KMS-11 (cell line): ENCODE measurements around the gene PANX1.

Experiments used
- H2AFZ ChIP-seq: fragments of 200-600 bp; sonication (generic); 2 replicates; pipeline ENCODE4 v1.6.1; 2016; ENCODE audit warnings: antibody characterized with exemption, mixed run types, low read depth
- H3K27ac ChIP-seq: fragments of 200-600 bp; sonication (generic); 2 replicates; pipeline ENCODE4 v1.6.1; 2016; ENCODE audit warnings: mild to moderate bottlenecking, mixed run types
- H3K27me3 ChIP-seq: fragments of 200-600 bp; sonication (generic); 2 replicates; pipeline ENCODE4 v1.6.1; 2017; ENCODE audit warnings: mild to moderate bottlenecking, low read depth, mixed run types, moderate library complexity; ENCODE audit not compliant: insufficient read depth
- H3K36me3 ChIP-seq: fragments of 200-600 bp; sonication (generic); 2 replicates; pipeline ENCODE4 v1.6.1; 2017; ENCODE audit warnings: mild to moderate bottlenecking, mixed run types; ENCODE audit not compliant: insufficient read depth
- H3K4me1 ChIP-seq: fragments of 200-600 bp; sonication (generic); 2 replicates; pipeline ENCODE4 v1.6.1; 2016; ENCODE audit warnings: mild to moderate bottlenecking, low read depth, mixed run types; ENCODE audit not compliant: poor library complexity, severe bottlenecking
- H3K4me2 ChIP-seq: fragments of 200-600 bp; sonication (generic); 2 replicates; pipeline ENCODE4 v1.7.0; 2016; ENCODE audit warnings: mild to moderate bottlenecking, mixed run types
- H3K4me3 ChIP-seq: fragments of 200-600 bp; sonication (generic); IDR thresholded peaks from 2 replicates; pipeline ENCODE4 v1.6.1; 2017; ENCODE audit warnings: low read depth, low read length, mixed read lengths; ENCODE audit not compliant: insufficient read depth
- H3K79me2 ChIP-seq: fragments of 200-600 bp; sonication (generic); 2 replicates; pipeline ENCODE4 v1.6.1; 2016; ENCODE audit warnings: low read depth, mixed run types; ENCODE audit not compliant: insufficient read depth
- H3K9ac ChIP-seq: fragments of 200-600 bp; sonication (generic); 2 replicates; pipeline ENCODE4 v1.6.1; 2016; ENCODE audit warnings: mild to moderate bottlenecking, mixed run types
- H4K20me1 ChIP-seq: fragments of 200-600 bp; sonication (generic); 2 replicates; pipeline ENCODE4 v1.6.1; 2016; ENCODE audit warnings: mild to moderate bottlenecking, mixed run types; ENCODE audit not compliant: insufficient read depth
- TF ChIP-seq, protein P1 (sequence below): fragments of 200-600 bp; sonication (generic); conservative IDR thresholded peaks from 2 replicates; pipeline ENCODE4 v1.6.1; 2017; ENCODE audit warnings: low read depth, mild to moderate bottlenecking, antibody characterized with exemption, low read length, moderate library complexity, mixed read lengths

PANX1 gene

GRCh38 chr11:94168882-94169281 lies 40.2 kb downstream of the PANX1 start:
- no peak overlapping the region for H3K27ac ChIP-seq
- H3K79me2 ChIP-seq: peaks cover 9% of the 10 kb centered on the region; the same call in 1 of the 2 replicates
- no peaks in the 10 kb centered on the region for H3K27me3 ChIP-seq
- H3K4me3 ChIP-seq: no peak overlapping the region
- no peaks in the 10 kb centered on the region for H3K4me1 ChIP-seq
- TF ChIP-seq, protein P1, sequence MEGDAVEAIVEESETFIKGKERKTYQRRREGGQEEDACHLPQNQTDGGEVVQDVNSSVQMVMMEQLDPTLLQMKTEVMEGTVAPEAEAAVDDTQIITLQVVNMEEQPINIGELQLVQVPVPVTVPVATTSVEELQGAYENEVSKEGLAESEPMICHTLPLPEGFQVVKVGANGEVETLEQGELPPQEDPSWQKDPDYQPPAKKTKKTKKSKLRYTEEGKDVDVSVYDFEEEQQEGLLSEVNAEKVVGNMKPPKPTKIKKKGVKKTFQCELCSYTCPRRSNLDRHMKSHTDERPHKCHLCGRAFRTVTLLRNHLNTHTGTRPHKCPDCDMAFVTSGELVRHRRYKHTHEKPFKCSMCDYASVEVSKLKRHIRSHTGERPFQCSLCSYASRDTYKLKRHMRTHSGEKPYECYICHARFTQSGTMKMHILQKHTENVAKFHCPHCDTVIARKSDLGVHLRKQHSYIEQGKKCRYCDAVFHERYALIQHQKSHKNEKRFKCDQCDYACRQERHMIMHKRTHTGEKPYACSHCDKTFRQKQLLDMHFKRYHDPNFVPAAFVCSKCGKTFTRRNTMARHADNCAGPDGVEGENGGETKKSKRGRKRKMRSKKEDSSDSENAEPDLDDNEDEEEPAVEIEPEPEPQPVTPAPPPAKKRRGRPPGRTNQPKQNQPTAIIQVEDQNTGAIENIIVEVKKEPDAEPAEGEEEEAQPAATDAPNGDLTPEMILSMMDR: no peak
- H4K20me1 ChIP-seq: no peaks in the 10 kb centered on the region
- no peaks in the 10 kb centered on the region for H3K36me3 ChIP-seq
- H2AFZ ChIP-seq: no peak overlapping the region
- no peak overlapping the region for H3K9ac ChIP-seq
- H3K4me2 ChIP-seq: no peak overlapping the region

GRCh38 chr11:94169516-94169915 lies 40.9 kb downstream of the PANX1 start:
- Histone ChIP-seq H3K4me3 (no peak overlapping the region), H3K79me2 (peaks cover 2% of the 10 kb centered on the region; the same call in 1 of the 2 replicates), H3K27ac (no peak overlapping the region), H3K4me2 (no peak overlapping the region), H2AFZ (no peak overlapping the region), H3K36me3 (no peaks in the 10 kb centered on the region), H3K27me3 (no peaks in the 10 kb centered on the region), H3K9ac (no peak overlapping the region), H3K4me1 (no peaks in the 10 kb centered on the region), H4K20me1 (no peaks in the 10 kb centered on the region)
- TF ChIP-seq, protein P1: no peak

DNA sequence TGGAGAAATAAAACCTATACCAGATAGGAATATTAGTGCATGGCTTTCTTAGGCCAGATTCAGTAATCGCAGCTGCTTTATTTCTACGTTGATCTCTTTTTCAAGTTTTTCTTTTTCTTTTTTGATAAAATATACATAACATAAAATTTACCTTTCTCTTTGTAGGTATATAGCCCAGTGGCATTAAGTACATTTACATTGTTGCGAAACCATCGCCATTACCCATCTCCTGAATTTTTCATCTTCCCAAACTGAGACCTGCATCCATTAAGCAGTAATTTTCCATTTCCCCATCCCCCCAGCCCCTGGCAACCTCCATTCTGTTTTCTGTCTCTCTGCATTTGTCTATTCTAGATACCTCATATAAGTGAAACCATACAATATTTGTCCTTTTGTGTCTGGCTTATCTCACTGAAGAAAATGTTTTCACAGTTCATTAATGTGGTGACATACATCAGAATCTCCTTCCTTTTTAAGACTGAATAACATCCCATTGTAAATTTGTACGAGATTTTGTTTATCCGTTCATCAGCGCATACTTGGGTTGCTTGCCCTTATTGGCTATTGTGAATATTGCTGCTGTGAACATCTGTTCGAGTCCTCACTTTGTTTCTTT lies 41.4 kb downstream of the PANX1 start:
- no peak overlapping the region for H3K4me3 ChIP-seq
- TF ChIP-seq, protein P1: no peak
- H3K9ac ChIP-seq: no peak overlapping the region
- no peak overlapping the region for H2AFZ ChIP-seq
- no peaks in the 10 kb centered on the region for H3K27me3 ChIP-seq
- H3K4me1 ChIP-seq: no peaks in the 10 kb centered on the region
- no peaks in the 10 kb centered on the region for H4K20me1 ChIP-seq
- H3K79me2 ChIP-seq: no peaks in the 10 kb centered on the region
- H3K4me2 ChIP-seq: no peak overlapping the region
- H3K27ac ChIP-seq: no peak overlapping the region
- H3K36me3 ChIP-seq: no peaks in the 10 kb centered on the region

DNA sequence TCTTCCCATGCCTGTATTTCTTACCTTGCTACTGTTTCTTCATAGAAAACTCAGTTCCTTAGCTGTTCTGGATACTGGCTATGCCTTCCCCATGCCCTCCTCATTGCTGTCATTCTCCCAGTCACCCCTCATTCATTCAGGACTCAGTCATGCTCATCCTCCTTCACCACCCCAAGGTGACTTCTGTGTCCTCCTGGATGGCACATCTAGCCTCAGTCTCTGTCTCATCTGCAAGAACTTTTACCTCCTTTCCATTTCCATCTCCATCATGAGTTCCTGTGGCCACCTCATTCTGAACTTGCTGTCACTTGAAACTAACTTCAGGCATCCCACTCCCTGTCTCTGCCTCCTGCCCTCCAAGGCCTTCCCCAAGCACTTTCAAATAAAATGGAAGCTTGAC lies 42.3 kb downstream of the PANX1 start:
- Histone ChIP-seq H3K4me2 (no peak overlapping the region), H4K20me1 (no peaks in the 10 kb centered on the region), H3K27me3 (no peaks in the 10 kb centered on the region), H2AFZ (no peak overlapping the region), H3K27ac (no peak overlapping the region), H3K9ac (no peak overlapping the region), H3K4me1 (no peaks in the 10 kb centered on the region), H3K79me2 (no peaks in the 10 kb centered on the region), H3K4me3 (no peak overlapping the region), H3K36me3 (no peaks in the 10 kb centered on the region)
- TF ChIP-seq, protein P1: no peak
